ENCODE data around the gene CKB.

- TF ChIP-seq, protein P1, sequence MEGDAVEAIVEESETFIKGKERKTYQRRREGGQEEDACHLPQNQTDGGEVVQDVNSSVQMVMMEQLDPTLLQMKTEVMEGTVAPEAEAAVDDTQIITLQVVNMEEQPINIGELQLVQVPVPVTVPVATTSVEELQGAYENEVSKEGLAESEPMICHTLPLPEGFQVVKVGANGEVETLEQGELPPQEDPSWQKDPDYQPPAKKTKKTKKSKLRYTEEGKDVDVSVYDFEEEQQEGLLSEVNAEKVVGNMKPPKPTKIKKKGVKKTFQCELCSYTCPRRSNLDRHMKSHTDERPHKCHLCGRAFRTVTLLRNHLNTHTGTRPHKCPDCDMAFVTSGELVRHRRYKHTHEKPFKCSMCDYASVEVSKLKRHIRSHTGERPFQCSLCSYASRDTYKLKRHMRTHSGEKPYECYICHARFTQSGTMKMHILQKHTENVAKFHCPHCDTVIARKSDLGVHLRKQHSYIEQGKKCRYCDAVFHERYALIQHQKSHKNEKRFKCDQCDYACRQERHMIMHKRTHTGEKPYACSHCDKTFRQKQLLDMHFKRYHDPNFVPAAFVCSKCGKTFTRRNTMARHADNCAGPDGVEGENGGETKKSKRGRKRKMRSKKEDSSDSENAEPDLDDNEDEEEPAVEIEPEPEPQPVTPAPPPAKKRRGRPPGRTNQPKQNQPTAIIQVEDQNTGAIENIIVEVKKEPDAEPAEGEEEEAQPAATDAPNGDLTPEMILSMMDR (optimal IDR thresholded peaks at IDR 0.05 in 1 of 3, IDR thresholded peaks at IDR 0.05 in 1 of 3, conservative IDR thresholded peaks at IDR 0.05 in 1 of 3; ENCODE audit: extremely low read depth in 1 of 3, insufficient read depth in 2 of 3, low read length in 3 of 3), result no peak
- TF ChIP-seq EZH2 (IDR thresholded peaks at IDR 0.05; ENCODE audit: low read length), result no peak
Observed at GRCh38 chr14:103538291-103539055, 15.8 kb upstream of the CKB start.
